ENCODE data around the gene WNT16. TPM values are rescaled to one million over a fixed set of nuclear protein-coding genes. Genes with fewer than 3 reads are reported as not detected.
"Not testable (repeated sequence)": the region's sequence is repeated elsewhere in the genome, so short reads cannot be mapped to it uniquely, and the experiment has no call there.

Gene WNT16
- total RNA-seq, 1 donor from 2014 or later: 1.1 TPM

DNA sequence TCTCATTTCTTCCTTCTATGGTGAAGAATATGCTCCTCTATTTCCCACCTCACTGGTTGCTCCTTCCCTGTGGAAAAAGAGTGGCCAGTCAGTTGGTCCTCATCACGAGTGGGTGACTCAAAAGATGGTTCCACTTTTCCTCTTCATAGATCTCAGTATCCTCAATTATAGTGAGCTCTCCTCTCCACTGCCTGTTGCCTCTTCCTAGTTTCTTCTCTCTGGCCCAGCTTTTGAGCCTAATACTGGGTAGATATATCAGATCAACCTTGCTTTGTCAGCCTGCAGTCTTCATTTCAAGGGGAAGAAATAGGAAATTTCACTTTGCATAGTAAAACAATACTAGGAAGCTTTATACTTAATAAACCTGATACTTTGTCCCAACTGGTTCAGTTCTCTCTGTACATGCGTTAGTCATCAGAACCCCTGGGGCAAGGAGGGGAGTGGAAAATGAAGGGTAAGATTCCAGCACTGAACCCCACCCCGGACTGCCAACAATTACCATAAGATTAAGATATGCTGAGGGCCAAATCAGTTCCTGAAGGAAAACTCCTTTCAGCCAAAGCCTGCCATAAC lies 15.5 kb upstream of the WNT16 start:
- Mint-ChIP-seq H3K4me3 (no peak overlapping the region), H3K36me3 (no peaks in the 10 kb centered on the region), H3K27me3 (peaks cover 7% of the 10 kb centered on the region), H3K9me3 (peaks cover 16% of the 10 kb centered on the region), H3K27ac (no peak overlapping the region), H3K4me1 (ENCODE audit: unreplicated experiment) (peaks cover 18% of the 10 kb centered on the region)
- DNase-seq (ENCODE audit: extremely low spot score, unreplicated experiment): no peak
- TF ChIP-seq, protein P1, sequence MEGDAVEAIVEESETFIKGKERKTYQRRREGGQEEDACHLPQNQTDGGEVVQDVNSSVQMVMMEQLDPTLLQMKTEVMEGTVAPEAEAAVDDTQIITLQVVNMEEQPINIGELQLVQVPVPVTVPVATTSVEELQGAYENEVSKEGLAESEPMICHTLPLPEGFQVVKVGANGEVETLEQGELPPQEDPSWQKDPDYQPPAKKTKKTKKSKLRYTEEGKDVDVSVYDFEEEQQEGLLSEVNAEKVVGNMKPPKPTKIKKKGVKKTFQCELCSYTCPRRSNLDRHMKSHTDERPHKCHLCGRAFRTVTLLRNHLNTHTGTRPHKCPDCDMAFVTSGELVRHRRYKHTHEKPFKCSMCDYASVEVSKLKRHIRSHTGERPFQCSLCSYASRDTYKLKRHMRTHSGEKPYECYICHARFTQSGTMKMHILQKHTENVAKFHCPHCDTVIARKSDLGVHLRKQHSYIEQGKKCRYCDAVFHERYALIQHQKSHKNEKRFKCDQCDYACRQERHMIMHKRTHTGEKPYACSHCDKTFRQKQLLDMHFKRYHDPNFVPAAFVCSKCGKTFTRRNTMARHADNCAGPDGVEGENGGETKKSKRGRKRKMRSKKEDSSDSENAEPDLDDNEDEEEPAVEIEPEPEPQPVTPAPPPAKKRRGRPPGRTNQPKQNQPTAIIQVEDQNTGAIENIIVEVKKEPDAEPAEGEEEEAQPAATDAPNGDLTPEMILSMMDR (conservative IDR thresholded peaks at IDR 0.05): no peak

DNA sequence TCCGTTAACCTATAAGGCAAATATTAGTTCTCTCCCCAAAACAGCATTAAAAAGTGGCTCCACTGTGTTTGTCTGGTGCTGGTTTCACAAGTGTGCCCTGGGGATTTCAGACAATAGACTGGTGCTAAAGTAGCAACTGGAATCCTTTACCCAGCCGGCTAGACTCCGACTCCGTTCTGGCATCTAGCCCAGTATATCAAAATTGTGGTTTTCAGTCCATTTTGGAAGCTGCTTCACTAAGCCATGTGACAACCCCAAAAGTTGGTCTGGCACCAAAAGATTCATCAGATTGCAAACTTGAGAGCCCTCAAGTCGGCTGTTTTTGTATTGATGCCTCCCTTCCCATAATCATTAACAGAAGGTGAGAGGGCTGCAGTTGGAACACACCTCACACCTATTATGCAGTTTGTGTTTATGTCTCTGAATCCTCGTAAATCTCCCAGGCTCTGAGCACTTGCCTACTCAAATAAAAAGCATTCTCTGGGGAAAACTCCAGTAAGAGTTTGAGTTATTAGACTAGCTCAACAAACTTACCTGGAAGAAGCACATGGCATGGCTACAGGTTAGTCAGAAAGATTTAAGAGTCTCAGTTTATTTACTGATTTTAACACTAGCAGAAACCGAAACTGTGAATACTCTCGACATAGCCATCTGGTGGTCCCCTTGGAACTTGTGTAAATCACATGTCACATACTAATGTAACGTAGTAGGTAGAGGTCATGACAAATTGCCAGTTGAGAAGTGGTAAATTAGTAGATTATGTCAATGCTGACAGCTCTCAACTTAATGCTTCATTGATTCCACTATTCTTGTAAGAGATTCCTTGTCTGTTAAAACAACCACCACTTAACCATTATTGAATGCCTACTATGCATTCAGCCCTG lies 14.8 kb upstream of the WNT16 start:
- peaks cover 10% of the 10 kb centered on the region for H3K27me3 Mint-ChIP-seq
- TF ChIP-seq, protein P1 (conservative IDR thresholded peaks at IDR 0.05): no peak
- DNase-seq (ENCODE audit: extremely low spot score, unreplicated experiment): no peak
- no peaks in the 10 kb centered on the region for H3K36me3 Mint-ChIP-seq
- peak overlapping the region; percentile 47 for H3K4me3 Mint-ChIP-seq
- H3K9me3 Mint-ChIP-seq: peaks cover 16% of the 10 kb centered on the region
- H3K4me1 Mint-ChIP-seq (ENCODE audit: unreplicated experiment): peaks cover 18% of the 10 kb centered on the region
- no peak overlapping the region for H3K27ac Mint-ChIP-seq

GRCh38 chr7:121315170-121315569 lies 13.6 kb upstream of the WNT16 start:
- DNase-seq (ENCODE audit: extremely low spot score, unreplicated experiment); H3K4me3 Mint-ChIP-seq; H3K27ac Mint-ChIP-seq; H3K36me3 Mint-ChIP-seq: not testable (repeated sequence)
- Mint-ChIP-seq H3K9me3 (peaks cover 11% of the 10 kb centered on the region), H3K27me3 (peaks cover 12% of the 10 kb centered on the region), H3K4me1 (ENCODE audit: unreplicated experiment) (peaks cover 18% of the 10 kb centered on the region)

GRCh38 chr7:121322460-121322859 lies 6.3 kb upstream of the WNT16 start:
- Mint-ChIP-seq H3K27ac (no peak overlapping the region), H3K4me1 (ENCODE audit: unreplicated experiment) (no peaks in the 10 kb centered on the region), H3K4me3 (no peak overlapping the region), H3K27me3 (peaks cover 19% of the 10 kb centered on the region), H3K36me3 (no peaks in the 10 kb centered on the region), H3K9me3 (no peaks in the 10 kb centered on the region)
- TF ChIP-seq, protein P1 (conservative IDR thresholded peaks at IDR 0.05): no peak
- DNase-seq (ENCODE audit: extremely low spot score, unreplicated experiment): no peak

- Mint-ChIP-seq H3K9me3 (no peaks in the 10 kb centered on the region), H3K36me3 (no peaks in the 10 kb centered on the region), H3K4me1 (ENCODE audit: unreplicated experiment) (no peaks in the 10 kb centered on the region), H3K27ac (no peak overlapping the region), H3K27me3 (peaks cover 32% of the 10 kb centered on the region), H3K4me3 (no peak overlapping the region)
- TF ChIP-seq, protein P1 (conservative IDR thresholded peaks at IDR 0.05): no peak
- DNase-seq (ENCODE audit: extremely low spot score, unreplicated experiment): no peak
These were observed 5.1 kb upstream of the WNT16 start for GRCh38 chr7:121323515-121324302.
